Measurements from ENCODE around the gene PLEKHA1.

The PLEKHA1 gene

DNA sequence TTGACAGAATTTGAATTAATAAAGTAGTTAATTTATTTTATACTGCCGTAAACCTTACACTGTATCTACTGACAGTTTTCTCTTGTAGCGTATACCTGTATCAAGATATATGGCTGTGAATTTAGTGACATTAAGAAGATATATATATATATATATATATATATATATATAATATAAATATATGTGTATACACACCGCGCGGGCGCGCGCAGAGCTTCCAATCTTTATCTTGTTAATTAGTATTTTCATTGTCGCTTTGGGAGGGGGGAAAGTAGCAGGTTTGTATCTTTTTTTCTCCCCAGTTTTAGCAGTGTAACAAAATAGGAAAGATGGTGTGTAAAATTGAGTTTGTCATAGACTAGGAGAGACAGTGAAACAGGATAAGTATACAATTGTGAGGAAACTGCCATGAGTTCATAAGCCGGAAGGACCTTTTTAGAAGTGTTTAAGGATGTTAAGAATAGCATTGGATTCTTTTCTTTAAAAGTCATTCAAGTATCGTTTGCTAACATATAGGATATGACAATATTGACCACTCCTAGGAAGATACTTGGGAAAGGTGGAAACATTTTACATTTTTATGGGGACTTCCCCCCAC is 2.0 kb downstream of the PLEKHA1 start:
- DNase-seq (ENCODE audit: low spot score) (no peak), FAIRE-seq (peak; percentile 20)

DNA sequence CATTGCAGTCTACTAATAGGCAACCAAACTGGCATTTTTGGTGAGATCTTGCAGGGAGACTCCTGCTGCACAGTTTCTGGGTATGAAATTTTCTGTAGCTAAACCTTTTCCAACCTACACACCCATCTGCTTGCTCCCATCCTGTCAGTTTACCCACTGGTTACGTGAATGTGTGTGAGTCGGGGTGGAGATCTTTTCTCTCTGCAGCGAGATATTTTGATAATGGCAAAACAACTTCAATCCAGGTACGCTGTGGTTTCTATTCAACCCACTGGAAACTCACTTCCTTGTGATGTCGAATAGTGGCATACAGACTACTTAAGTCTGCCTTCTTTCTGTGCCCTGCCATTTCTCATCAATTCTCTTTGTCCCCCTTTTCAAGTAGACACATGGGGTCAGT is 4.5 kb downstream of the PLEKHA1 start:
- DNase-seq (ENCODE audit: low spot score) (no peak), FAIRE-seq (no peak)

DNA sequence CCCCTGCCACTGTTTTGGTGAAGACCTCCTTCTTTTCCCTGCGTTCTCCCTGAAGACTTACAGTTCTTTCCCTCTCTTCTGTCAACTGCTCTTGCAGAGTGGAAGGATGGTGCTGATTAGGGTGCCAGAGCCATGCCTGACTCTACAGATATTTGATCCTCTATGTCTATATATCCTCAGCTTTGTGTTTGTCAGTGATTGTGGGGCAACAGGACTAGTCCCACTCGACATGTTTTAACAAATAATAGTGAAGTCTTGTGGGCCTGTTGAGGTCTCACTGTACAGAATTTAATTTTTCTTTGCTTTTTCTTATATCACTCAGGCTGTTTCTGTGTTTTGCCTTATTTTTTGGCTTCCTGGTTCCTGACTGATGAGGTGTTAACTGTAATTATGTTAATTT is 5.0 kb downstream of the PLEKHA1 start:
- DNase-seq (ENCODE audit: low spot score) (no peak), FAIRE-seq (no peak)

DNA sequence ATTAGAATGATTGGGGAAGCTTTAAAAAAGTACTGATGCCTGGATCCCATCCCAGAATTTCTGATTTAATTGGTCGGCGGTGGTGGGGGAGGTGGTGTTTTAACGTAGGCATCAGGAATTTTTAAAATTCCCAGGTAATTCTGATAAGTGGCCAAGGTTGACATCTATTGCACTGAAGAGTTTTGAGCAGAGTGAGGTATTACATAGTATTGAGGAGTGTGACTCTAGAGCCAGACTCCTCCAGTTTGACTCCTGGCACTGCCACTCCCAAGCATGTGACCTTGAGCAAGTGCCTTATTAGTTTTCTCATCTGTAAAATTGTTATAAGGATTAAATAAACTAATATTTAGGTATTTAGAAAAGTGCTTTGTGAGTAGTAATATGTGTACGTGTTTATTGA is 6.2 kb downstream of the PLEKHA1 start:
- no peak for FAIRE-seq
- no peak for DNase-seq (ENCODE audit: low spot score)

DNA sequence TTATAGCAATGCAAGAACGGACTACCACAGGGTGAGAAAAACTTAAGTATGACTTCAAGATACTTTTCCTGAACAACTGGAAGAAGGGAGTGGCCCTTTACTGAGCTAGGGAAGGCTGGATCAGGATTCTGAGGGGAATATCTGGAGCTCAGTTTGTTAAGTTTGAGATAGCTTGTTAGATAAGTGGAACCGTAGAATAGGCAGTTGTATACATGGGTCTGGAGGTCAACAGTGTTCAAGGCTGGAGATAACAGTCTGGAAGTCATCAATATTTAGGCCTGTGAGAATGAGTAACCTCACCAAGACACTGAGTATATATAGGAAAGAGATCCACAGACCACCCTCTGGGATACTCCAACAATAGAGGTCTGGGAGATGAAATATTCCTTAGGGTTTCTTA is 7.2 kb downstream of the PLEKHA1 start:
- DNase-seq (ENCODE audit: low spot score) (no peak), FAIRE-seq (no peak)

DNA sequence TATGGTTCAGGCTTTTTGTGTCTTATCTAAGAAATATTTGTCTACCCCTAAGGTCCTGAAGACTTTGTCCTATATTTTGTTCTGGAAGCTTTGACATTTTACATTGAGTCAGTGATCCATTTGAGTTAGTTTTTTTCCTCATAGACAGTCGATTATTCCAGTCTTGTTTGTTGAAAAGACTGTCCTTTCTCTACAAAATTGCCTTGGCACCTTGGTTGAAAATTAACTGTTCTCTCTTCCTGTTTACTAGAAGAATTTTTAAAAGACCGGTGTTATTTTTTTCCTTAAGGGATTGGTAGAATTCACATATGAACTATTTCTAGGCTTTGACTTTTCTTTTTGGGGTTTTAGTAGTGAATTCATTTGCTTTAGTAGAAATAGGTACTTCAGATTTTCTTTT is 12.0 kb downstream of the PLEKHA1 start:
- FAIRE-seq (peak; percentile 5), DNase-seq (ENCODE audit: low spot score) (no peak)

DNA sequence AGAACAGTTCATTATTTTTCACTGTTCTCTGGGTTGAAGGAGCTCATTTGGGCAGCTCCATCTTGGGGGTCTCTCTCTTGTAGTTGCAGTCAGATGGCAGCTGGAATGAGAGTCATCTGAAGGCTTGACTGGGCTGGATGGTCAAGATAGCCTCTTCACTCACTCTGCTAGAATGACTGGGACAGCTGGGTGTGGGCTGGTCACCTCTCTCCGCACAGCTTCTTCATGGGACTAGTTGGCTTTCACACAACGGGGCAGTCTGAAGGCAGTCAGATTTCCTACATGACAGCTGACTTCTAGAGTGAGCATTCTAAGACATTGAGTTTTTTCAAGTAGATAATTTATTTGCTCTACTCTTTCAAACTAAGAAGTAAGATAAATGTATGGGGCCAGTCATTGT is 13.1 kb downstream of the PLEKHA1 start:
- FAIRE-seq (no peak), DNase-seq (ENCODE audit: low spot score) (no peak)

DNA sequence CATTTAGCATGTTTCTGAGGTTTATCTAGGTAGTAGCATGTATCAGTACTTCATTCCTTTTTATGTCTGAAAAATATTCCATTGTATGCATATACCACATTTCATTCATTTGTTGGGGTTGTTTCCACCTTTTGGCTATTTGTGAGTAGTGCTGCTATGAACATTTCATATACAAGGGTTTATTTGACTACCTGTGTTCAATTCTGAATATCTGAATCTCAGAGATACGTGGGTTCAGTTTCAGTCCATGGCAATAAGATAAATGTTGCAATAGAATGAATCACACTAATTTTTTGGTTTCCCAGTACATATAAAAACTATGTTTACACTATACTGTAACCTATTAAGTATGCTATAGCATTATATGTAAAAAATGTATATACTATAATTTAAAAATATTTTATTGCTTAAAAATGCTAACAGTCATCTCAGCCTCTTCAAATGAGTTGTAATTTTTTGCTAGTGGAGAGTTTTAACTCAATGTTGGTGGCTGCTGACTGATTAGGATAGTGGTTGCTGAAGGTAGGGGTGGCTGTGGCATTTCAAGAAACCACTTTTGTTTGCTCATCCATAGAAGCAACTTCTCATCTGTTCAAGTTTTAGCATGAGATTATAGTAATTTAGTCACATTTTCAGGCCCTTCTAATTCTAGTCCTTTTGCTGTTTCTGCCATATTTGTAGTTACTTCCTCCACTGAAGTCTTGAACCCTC is 13.9 kb downstream of the PLEKHA1 start:
- FAIRE-seq = no peak
- no peak for DNase-seq (ENCODE audit: low spot score)

DNA sequence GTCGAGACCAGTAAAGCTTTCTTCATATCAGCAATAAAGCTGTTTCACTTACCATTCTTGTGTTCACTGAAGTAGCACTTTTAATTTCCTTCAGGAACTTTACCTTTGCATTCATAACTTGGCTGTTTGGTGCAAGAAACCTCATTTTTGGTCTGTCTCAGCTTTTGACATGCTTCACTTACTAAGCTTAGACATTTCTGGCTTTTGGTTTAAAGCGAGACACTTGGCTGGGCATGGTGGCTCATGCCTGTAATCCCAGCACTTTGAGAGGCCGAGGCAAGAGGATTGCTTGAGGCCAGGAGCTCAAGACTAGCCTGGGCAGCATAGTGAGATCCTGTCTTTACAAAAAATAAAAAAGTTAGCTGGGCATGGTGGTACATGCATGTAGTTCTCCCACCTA is 15.8 kb downstream of the PLEKHA1 start:
- DNase-seq (ENCODE audit: low spot score) (no peak), FAIRE-seq (peak; percentile 55)

DNA sequence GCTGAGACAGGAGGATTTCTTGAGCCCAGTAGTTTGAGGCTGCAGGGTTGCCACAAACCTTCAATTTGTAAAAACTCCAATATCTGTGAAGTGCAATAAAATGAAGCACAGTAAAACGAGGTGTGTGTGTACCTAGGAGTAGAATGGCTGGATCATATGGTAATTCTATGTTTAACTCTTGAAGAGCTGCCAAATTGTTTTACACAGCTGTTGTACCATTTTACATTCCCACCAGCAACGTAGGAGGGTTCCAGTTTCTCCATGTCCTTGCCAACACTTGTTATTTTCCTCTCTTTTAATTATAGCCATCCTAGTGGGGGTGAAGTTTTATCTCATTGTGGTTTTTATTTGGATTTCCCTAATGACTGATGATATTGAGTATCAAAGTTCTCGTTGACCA is 16.2 kb downstream of the PLEKHA1 start:
- DNase-seq (ENCODE audit: low spot score) (no peak), FAIRE-seq (no peak)

DNA sequence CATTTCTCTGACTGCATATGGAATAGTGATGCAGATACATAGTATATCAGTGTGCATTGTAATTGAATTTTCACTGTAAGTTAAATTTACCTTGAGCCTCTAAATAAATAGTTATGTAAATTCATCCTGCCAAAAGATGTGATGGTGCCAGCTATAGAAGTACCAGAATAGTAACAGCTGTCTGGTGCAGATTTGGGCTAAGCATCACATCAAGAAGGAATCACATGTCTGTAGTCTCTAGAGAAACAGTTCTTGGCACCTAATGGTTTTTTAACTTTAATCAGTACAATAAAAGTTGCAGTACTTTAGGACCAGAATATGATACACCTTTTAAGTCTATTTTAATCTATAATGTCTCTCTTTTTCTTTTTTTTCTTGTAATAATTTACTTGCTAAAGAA is 17.4 kb downstream of the PLEKHA1 start:
- FAIRE-seq (no peak), DNase-seq (ENCODE audit: low spot score) (no peak)

DNA sequence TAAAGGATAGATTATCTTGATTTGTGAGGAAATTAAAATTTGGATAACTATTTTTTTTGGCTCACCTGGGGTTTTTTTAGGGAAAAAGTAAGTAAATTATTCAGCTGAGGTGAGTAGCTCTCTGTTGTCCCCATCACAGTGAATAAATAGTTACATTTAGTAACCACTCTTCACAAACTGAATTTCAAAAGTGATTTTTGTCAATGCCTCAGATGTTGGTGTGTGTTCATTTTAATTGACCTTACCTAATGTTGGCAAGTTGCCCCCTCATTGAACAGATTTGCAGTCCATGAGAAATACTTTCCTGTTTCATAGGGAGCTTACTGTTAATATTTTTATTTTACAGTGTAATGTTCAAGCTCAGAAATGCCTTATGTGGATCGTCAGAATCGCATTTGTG is 18.3 kb downstream of the PLEKHA1 start:
- DNase-seq (ENCODE audit: low spot score) (no peak), FAIRE-seq (no peak)

DNA sequence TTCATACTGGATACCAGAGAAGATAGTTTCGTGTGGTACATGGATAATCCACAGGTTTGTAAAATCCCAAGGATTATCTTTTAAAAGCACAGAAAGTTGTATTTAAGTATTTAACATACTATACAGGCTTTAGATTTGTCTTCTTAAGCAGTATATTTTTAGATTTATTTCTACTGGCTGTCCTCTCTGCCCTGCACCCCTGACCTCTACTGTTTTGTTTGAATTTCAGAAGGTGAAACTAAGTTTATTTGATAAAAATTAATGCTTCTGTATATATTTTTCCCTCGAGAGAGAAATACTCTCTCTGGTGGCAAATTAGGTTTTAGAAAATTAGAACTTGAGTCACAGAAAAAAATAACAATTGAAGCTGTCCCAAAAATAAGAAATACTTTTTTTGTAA is 18.8 kb downstream of the PLEKHA1 start:
- no peak for FAIRE-seq
- DNase-seq (ENCODE audit: low spot score) = no peak

DNA sequence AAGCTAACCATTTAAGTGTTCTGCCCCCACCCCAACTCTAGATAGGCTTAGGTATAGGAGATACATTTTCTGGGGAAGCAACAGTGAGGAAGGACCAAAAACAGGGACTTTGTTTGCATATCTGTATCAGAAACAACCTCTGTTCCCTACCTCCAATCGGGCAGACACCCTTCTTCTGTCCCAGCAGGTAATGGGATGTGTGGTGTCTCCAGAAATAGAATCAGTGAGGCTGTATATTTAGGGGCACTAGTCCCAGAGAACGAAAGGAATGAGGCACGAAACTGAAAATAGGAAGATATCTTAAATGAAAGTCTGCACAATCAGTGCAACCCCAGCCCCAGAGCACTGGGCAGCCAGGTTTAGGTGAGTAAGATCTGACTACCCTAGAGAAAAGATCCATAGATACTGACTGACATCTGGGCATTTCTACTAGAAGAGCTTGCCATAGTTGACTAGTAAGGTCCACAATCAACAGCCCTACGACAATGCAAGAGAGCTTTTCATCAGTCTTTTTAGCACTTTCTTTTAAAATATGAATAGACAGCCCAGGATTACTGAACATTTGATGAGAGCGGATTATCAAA is 28.1 kb downstream of the PLEKHA1 start:
- no peak for DNase-seq (ENCODE audit: low spot score)
- no peak for FAIRE-seq

DNA sequence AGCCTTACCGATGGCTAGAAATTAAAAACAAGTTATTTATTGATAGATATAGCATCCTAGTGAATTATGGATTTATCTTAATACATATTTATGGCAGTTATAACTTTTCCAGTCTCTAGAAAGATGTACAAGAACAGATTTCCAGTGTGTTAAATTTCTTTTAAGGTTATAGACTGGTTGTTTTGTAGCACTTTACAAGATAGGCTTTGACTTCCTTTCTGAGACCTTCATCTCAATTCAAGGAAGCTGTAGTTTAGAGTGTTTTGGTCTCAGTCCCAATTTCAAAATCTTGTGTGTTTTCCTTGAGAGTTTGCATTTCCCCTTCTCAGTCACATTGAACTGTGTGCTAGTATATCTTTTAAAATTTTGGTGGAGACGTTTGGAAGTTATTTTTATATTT is 30.1 kb downstream of the PLEKHA1 start:
- FAIRE-seq (no peak), DNase-seq (ENCODE audit: low spot score) (no peak)

DNA sequence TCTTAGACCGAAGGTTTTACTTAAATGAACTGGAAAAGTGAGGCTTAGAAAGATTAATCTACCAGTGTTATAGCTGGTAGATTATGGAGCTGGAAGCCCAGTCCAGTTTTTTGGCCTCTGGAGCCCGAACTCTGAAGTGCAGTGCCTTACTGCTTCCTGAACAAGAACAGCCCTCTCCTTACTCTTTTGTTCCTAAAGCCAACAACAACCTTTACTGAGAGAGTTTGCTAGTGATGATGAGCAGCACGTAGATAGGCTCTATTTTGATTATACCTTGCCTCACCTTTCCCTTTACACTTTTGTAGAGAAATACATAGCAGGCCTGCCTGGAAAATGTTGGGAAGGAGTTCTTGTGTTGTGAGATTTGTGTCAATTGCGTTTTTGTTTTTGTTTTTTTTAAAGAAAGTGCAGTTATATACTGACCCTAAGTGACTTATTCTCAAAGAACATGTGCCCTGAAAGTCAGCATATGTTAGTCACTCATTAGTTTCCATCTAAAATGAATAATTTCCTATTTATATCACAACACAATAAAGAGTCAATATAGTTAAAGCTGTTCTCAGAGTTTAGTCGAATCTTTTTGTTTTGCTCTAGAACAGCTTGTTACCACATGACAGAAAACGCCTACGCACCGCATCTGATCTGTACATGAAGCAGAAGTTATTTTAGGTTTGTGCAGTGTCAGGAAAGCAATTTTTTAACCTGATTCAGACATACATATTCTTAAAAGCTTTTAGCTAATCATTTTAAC is 33.0 kb downstream of the PLEKHA1 start:
- DNase-seq (ENCODE audit: low spot score) (no peak), FAIRE-seq (no peak)

DNA sequence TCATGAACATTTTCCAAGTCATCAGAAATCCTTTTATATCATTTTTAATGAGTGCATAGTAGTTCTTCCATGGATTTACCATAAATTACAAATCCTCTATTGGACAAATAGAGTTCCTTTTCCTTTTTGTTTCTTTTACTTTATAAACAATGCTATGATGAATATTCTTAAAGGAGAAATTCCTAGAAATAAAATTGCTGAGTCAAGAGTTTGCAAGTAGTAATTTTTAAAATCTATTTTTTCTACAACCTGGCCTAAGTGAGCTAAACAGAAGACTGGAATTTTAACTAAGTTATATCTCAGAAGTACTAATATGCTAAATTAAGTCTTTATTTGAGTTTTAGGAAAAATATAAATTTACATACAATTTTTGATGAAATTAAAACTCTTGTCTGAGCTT is 38.8 kb downstream of the PLEKHA1 start:
- DNase-seq (ENCODE audit: low spot score) = no peak
- peak; percentile 35 for FAIRE-seq

DNA sequence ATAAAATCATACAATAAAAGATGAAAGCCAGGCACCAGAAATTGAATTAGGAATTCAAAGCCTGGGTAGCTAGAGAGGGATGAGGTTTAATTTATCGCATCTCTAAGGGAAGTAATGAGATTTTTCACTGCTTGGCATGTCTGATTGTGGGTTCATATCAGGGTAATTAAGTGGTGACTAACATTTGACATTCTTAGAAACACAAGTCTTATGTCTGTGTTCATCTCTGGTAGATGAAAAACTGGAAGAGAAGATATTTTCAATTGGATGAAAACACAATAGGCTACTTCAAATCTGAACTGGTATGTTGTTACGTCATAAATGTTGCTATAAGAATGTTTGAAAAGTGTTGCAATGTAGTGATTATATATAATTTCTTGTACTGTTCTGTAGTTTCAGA is 43.2 kb downstream of the PLEKHA1 start:
- FAIRE-seq (no peak), DNase-seq (ENCODE audit: low spot score) (no peak)

DNA sequence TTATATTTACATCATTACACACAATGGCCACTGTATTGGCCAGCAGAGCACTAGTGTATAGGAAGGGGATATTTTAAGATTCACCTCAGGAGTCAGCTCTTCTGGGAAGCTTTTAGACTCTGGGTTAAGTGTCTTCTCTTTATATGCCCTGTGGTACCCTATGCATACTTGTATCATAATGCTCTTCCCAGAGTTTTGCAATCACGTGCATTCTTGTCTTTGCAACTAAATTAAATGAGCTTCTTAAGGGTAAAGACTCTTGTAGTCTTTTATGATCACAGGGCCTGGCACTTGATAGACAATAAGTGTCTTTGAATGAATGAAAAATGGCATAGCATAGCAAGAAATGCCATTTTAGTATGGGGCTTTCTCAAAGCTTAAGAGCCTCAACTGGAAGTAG is 44.5 kb downstream of the PLEKHA1 start:
- DNase-seq (ENCODE audit: low spot score) (no peak), FAIRE-seq (no peak)

DNA sequence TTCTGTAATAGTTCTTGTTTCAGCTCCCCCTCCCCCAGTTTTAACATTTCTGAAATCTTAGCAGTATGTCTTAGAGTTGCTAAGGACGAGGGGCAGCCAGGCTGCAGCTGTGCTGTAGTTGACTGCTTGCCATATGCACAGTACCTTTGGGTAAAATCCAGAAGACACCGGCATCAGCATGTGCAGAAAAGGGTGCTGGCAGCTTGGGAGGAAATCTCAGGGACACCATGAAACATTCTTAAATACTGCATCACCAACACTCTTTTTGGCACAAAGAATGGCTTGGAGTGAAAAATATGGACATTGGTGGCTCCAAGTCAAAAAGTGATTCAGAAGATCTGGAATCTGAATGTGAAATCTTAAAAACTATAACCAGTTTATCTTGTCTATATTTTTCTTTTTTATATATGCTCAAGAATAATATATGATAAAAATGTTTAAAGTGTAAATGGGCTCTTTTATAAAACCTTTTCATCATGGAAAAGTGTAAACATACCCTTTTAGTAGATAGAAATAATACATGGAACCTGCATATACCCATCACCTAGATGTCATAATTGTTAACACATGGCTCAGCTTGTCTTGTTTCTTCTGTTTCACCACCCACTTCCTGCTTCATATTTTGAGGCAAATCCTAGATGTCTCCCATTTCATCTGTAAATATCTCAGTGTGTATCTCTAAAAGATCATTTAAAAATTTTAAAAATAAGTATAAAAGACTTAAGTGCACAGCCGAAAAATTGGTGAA is 45.5 kb downstream of the PLEKHA1 start:
- no peak for FAIRE-seq
- DNase-seq (ENCODE audit: low spot score) = no peak

DNA sequence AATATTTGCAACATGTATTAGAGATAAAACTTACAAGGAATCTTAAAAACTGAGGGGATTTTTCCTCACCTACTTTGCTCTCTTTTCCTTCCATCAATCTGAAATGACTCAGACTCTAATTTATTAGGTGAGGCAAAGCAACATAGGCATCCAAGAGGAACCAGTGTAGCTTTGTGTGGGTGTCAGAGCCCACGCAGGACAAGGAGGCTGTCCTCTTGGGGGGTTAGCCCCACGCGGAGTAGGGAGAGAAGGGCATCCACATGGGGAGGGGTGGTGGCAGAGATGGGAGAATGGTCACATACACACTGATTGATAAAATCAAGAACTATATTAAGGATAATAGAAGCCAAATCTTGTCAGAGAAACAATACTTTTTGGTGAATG is 46.1 kb downstream of the PLEKHA1 start:
- DNase-seq (ENCODE audit: low spot score) = no peak
- FAIRE-seq = no peak

Data from RCC 7860 (cell line).